Fibroblast of lung (primary cell): ENCODE results near the gene LASP1NB.

Experiments
- EZH2 ChIP-seq: IDR thresholded peaks from 2 replicates; pipeline ENCODE4 v1.5.1; 2012; ENCODE audit warnings: low read length, control low read depth, mild to moderate bottlenecking; ENCODE audit errors: missing control alignments
- TF ChIP-seq, protein P1 (sequence below), 2 donors: IDR thresholded peaks in 1 of 2; conservative IDR thresholded peaks in 1 of 2; 1 replicate in 1 of 2; 2 replicates in 1 of 2; pipeline ENCODE4 v1.5.1; 2011 to 2012; ENCODE audit warnings: low read length in 2 of 2, control low read depth in 1 of 2, inconsistent platforms in 1 of 2, low read depth in 1 of 2, mild to moderate bottlenecking in 1 of 2

DNA sequence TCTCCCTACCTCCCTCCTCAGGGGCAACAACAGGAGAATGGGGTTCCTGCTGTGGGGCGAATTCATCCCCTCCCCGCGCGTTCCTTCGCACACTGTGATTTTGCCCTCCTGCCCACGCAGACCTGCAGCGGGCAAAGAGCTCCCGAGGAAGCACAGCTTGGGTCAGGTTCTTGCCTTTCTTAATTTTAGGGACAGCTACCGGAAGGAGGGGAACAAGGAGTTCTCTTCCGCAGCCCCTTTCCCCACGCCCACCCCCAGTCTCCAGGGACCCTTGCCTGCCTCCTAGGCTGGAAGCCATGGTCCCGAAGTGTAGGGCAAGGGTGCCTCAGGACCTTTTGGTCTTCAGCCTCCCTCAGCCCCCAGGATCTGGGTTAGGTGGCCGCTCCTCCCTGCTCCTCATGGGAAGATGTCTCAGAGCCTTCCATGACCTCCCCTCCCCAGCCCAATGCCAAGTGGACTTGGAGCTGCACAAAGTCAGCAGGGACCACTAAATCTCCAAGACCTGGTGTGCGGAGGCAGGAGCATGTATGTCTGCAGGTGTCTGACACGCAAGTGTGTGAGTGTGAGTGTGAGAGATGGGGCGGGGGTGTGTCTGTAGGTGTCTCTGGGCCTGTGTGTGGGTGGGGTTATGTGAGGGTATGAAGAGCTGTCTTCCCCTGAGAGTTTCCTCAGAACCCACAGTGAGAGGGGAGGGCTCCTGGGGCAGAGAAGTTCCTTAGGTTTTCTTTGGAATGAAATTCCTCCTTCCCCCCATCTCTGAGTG lies 5.9 kb upstream of the LASP1NB start:
- TF ChIP-seq, protein P1, sequence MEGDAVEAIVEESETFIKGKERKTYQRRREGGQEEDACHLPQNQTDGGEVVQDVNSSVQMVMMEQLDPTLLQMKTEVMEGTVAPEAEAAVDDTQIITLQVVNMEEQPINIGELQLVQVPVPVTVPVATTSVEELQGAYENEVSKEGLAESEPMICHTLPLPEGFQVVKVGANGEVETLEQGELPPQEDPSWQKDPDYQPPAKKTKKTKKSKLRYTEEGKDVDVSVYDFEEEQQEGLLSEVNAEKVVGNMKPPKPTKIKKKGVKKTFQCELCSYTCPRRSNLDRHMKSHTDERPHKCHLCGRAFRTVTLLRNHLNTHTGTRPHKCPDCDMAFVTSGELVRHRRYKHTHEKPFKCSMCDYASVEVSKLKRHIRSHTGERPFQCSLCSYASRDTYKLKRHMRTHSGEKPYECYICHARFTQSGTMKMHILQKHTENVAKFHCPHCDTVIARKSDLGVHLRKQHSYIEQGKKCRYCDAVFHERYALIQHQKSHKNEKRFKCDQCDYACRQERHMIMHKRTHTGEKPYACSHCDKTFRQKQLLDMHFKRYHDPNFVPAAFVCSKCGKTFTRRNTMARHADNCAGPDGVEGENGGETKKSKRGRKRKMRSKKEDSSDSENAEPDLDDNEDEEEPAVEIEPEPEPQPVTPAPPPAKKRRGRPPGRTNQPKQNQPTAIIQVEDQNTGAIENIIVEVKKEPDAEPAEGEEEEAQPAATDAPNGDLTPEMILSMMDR (conservative IDR thresholded peaks at IDR 0.05 in 1 of 2, IDR thresholded peaks at IDR 0.05 in 1 of 2; ENCODE audit: low read depth in 1 of 2, low read length in 2 of 2), result no peak
- TF ChIP-seq EZH2, result no peak
